Tibial artery (tissue), 4 donors: ENCODE measurements around the gene POLA1.

Source experiments
- DNase-seq, 2 donors: peaks; one replicate each; pipeline ENCODE4 v3.0.0-alpha.2; 2019
- H3K27ac ChIP-seq, 2 donors: fragments of 200-600 bp; sonication (generic) in 1 of 2; 1 replicate in 1 of 2; 2 replicates in 1 of 2; pipeline ENCODE4 v1.5.1; 2018 to 2019; ENCODE audit warnings: mild to moderate bottlenecking in 1 of 2
- H3K27me3 ChIP-seq, 2 donors: fragments of 200-600 bp; sonication (generic) in 1 of 2; one replicate each; pipeline versions ENCODE4 v1.5.1 to v1.6.0; 2016 to 2019
- H3K36me3 ChIP-seq, 3 donors: fragments of 200-600 bp; sonication (generic) in 2 of 3; one replicate each; pipeline ENCODE4 v1.5.1; 2016 to 2019; ENCODE audit warnings: mild to moderate bottlenecking in 2 of 3
- H3K4me1 ChIP-seq, 4 donors: fragments of 200-600 bp; sonication (generic) in 2 of 4; 1 replicate in 3 of 4; 2 replicates in 1 of 4; pipeline ENCODE4 v1.5.1; 2016 to 2019
- H3K4me3 ChIP-seq, 2 donors: fragments of 200-600 bp; sonication (generic) in 1 of 2; 1 replicate in 1 of 2; 2 replicates in 1 of 2; pipeline ENCODE4 v1.5.1; 2018 to 2019; ENCODE audit warnings: mild to moderate bottlenecking in 2 of 2
- H3K9me3 ChIP-seq, 3 donors: fragments of 200-600 bp; sonication (generic) in 1 of 3; one replicate each; pipeline ENCODE4 v1.5.1; 2016 to 2019
- CTCF ChIP-seq, 2 experiments: fragments of 200-600 bp in 1 of 2; fragments of 450-650 bp in 1 of 2; IDR thresholded peaks; one replicate each; pipeline ENCODE4 v1.5.1; 2017 to 2019; ENCODE audit warnings: antibody characterized with exemption in 2 of 2, mild to moderate bottlenecking in 1 of 2, moderate library complexity in 1 of 2
- intact Hi-C: fragments of 100-400 bp; cut with DNase I; formaldehyde crosslinking; loops from one replicate; pipeline ENCODE4 v1.15.0; 2023; ENCODE audit warnings: low total_unique reads

Gene POLA1

GRCh38 chrX:24927372-24927771 lies 233.7 kb downstream of the POLA1 start:
- Histone ChIP-seq H3K9me3 (no peaks in the 10 kb centered on the region), H3K27me3 (no peaks in the 10 kb centered on the region), H3K27ac (no peak overlapping the region), H3K4me1 (no peaks in the 10 kb centered on the region), H3K4me3 (no peak overlapping the region), H3K36me3 (no peaks in the 10 kb centered on the region)
- intact Hi-C loops = no loop called here
- no peak for DNase-seq
- no peak for TF ChIP-seq CTCF (IDR thresholded peaks at IDR 0.05)

- Histone ChIP-seq H3K27ac (no peak overlapping the region), H3K4me1 (no peaks in the 10 kb centered on the region), H3K9me3 (no peaks in the 10 kb centered on the region), H3K27me3 (no peaks in the 10 kb centered on the region), H3K4me3 (no peak overlapping the region), H3K36me3 (no peaks in the 10 kb centered on the region)
- DNase-seq = no peak
- intact Hi-C loops = no loop called here
- no peak for TF ChIP-seq CTCF (IDR thresholded peaks at IDR 0.05)
Observed at GRCh38 chrX:24928114-24928513, 234.4 kb downstream of the POLA1 start.

- no peaks in the 10 kb centered on the region for H3K27me3 ChIP-seq
- DNase-seq = no peak
- no peak overlapping the region for H3K27ac ChIP-seq
- H3K36me3 ChIP-seq = no peaks in the 10 kb centered on the region
- no peak for TF ChIP-seq CTCF (IDR thresholded peaks at IDR 0.05)
- intact Hi-C loops = no loop called here
- no peaks in the 10 kb centered on the region for H3K4me1 ChIP-seq
- no peak overlapping the region for H3K4me3 ChIP-seq
- H3K9me3 ChIP-seq = no peaks in the 10 kb centered on the region
Observed at GRCh38 chrX:24934279-24934678, 240.6 kb downstream of the POLA1 start.

- no peak overlapping the region for H3K4me3 ChIP-seq
- TF ChIP-seq CTCF (IDR thresholded peaks at IDR 0.05) = no peak
- no peaks in the 10 kb centered on the region for H3K4me1 ChIP-seq
- H3K27ac ChIP-seq = no peak overlapping the region
- intact Hi-C loops = no loop called here
- no peaks in the 10 kb centered on the region for H3K9me3 ChIP-seq
- H3K27me3 ChIP-seq = no peaks in the 10 kb centered on the region
- DNase-seq = no peak
- no peaks in the 10 kb centered on the region for H3K36me3 ChIP-seq
Observed at GRCh38 chrX:24945009-24945408, 251.3 kb downstream of the POLA1 start.

GRCh38 chrX:24946369-24946768 lies 252.7 kb downstream of the POLA1 start:
- Histone ChIP-seq H3K27me3 (no peaks in the 10 kb centered on the region), H3K9me3 (no peaks in the 10 kb centered on the region), H3K27ac (no peak overlapping the region), H3K36me3 (no peaks in the 10 kb centered on the region), H3K4me1 (no peaks in the 10 kb centered on the region), H3K4me3 (no peak overlapping the region)
- intact Hi-C loops = no loop called here
- no peak for DNase-seq
- TF ChIP-seq CTCF (IDR thresholded peaks at IDR 0.05) = no peak

- no peaks in the 10 kb centered on the region for H3K4me1 ChIP-seq
- no peaks in the 10 kb centered on the region for H3K36me3 ChIP-seq
- TF ChIP-seq CTCF (IDR thresholded peaks at IDR 0.05) = no peak
- intact Hi-C loops = no loop called here
- no peak for DNase-seq
- no peak overlapping the region for H3K27ac ChIP-seq
- H3K9me3 ChIP-seq = no peaks in the 10 kb centered on the region
- no peaks in the 10 kb centered on the region for H3K27me3 ChIP-seq
- H3K4me3 ChIP-seq = no peak overlapping the region
Observed at GRCh38 chrX:24954732-24955131, 261.0 kb downstream of the POLA1 start.
